ENCODE results near the gene CGB2. TPM values are rescaled to one million over a fixed set of nuclear protein-coding genes. Genes with fewer than 3 reads are reported as not detected.

Gene CGB2
- total RNA-seq, 1 experiment from 2014 or later: not detected

- Histone ChIP-seq H3K27me3 (ENCODE audit: control insufficient read depth, insufficient read depth, low read length) (no peaks in the 10 kb centered on the region), H3K4me3 (ENCODE audit: insufficient read depth, low read depth, low read length) (no peak overlapping the region), H3K36me3 (replicated peaks; ENCODE audit: control insufficient read depth, insufficient read depth, low read length) (peaks cover 8% of the 10 kb centered on the region)
- DNase-seq: peak; percentile 76
Measured at GRCh38 chr19:48997972-48998371, 33.7 kb upstream of the CGB2 start.

- Histone ChIP-seq H3K4me3 (ENCODE audit: insufficient read depth, low read depth, low read length) (no peak overlapping the region), H3K27me3 (ENCODE audit: control insufficient read depth, insufficient read depth, low read length) (no peaks in the 10 kb centered on the region), H3K36me3 (replicated peaks; ENCODE audit: control insufficient read depth, insufficient read depth, low read length) (peaks cover 19% of the 10 kb centered on the region)
- peak; percentile 86 for DNase-seq
Measured at GRCh38 chr19:48999481-49000325, 32.0 kb upstream of the CGB2 start.

GRCh38 chr19:49004133-49004532 lies 27.6 kb upstream of the CGB2 start:
- Histone ChIP-seq H3K36me3 (replicated peaks; ENCODE audit: control insufficient read depth, insufficient read depth, low read length) (peaks cover 37% of the 10 kb centered on the region), H3K4me3 (ENCODE audit: insufficient read depth, low read depth, low read length) (no peak overlapping the region), H3K27me3 (ENCODE audit: control insufficient read depth, insufficient read depth, low read length) (no peaks in the 10 kb centered on the region)
- DNase-seq: no peak

GRCh38 chr19:49004964-49005614 lies 26.6 kb upstream of the CGB2 start:
- no peak overlapping the region for H3K4me3 ChIP-seq (ENCODE audit: insufficient read depth, low read depth, low read length)
- peaks cover 40% of the 10 kb centered on the region for H3K36me3 ChIP-seq (replicated peaks; ENCODE audit: control insufficient read depth, insufficient read depth, low read length)
- H3K27me3 ChIP-seq (ENCODE audit: control insufficient read depth, insufficient read depth, low read length): no peaks in the 10 kb centered on the region
- DNase-seq: no peak

- Histone ChIP-seq H3K4me3 (ENCODE audit: insufficient read depth, low read depth, low read length) (no peak overlapping the region), H3K36me3 (replicated peaks; ENCODE audit: control insufficient read depth, insufficient read depth, low read length) (peaks cover 47% of the 10 kb centered on the region), H3K27me3 (ENCODE audit: control insufficient read depth, insufficient read depth, low read length) (no peaks in the 10 kb centered on the region)
- DNase-seq: no peak
Measured at GRCh38 chr19:49006905-49007304, 24.8 kb upstream of the CGB2 start.

GRCh38 chr19:49009828-49010227 lies 21.9 kb upstream of the CGB2 start:
- peaks cover 41% of the 10 kb centered on the region for H3K36me3 ChIP-seq (replicated peaks; ENCODE audit: control insufficient read depth, insufficient read depth, low read length)
- no peaks in the 10 kb centered on the region for H3K27me3 ChIP-seq (ENCODE audit: control insufficient read depth, insufficient read depth, low read length)
- DNase-seq: peak; percentile 62
- H3K4me3 ChIP-seq (ENCODE audit: insufficient read depth, low read depth, low read length): no peak overlapping the region

- no peaks in the 10 kb centered on the region for H3K27me3 ChIP-seq (ENCODE audit: control insufficient read depth, insufficient read depth, low read length)
- no peak for DNase-seq
- H3K4me3 ChIP-seq (ENCODE audit: insufficient read depth, low read depth, low read length): no peak overlapping the region
- peaks cover 39% of the 10 kb centered on the region for H3K36me3 ChIP-seq (replicated peaks; ENCODE audit: control insufficient read depth, insufficient read depth, low read length)
Measured at GRCh38 chr19:49010453-49010852, 21.2 kb upstream of the CGB2 start.

GRCh38 chr19:49011194-49011593 lies 20.5 kb upstream of the CGB2 start:
- peak; percentile 36 for DNase-seq
- no peak overlapping the region for H3K4me3 ChIP-seq (ENCODE audit: insufficient read depth, low read depth, low read length)
- peaks cover 39% of the 10 kb centered on the region for H3K36me3 ChIP-seq (replicated peaks; ENCODE audit: control insufficient read depth, insufficient read depth, low read length)
- H3K27me3 ChIP-seq (ENCODE audit: control insufficient read depth, insufficient read depth, low read length): no peaks in the 10 kb centered on the region

- H3K4me3 ChIP-seq (ENCODE audit: insufficient read depth, low read depth, low read length): no peak overlapping the region
- no peak for DNase-seq
- H3K27me3 ChIP-seq (ENCODE audit: control insufficient read depth, insufficient read depth, low read length): peaks cover 18% of the 10 kb centered on the region
Measured at GRCh38 chr19:49014123-49014869, 17.4 kb upstream of the CGB2 start.

GRCh38 chr19:49014870-49015255 lies 16.8 kb upstream of the CGB2 start:
- DNase-seq: no peak
- Histone ChIP-seq H3K36me3 (replicated peaks; ENCODE audit: control insufficient read depth, insufficient read depth, low read length) (peaks cover 27% of the 10 kb centered on the region), H3K27me3 (ENCODE audit: control insufficient read depth, insufficient read depth, low read length) (peaks cover 18% of the 10 kb centered on the region), H3K4me3 (ENCODE audit: insufficient read depth, low read depth, low read length) (no peak overlapping the region)

More at GRCh38 chr19:49014123-49014869, 17.4 kb upstream of the CGB2 start:
- H3K36me3 ChIP-seq (replicated peaks; ENCODE audit: control insufficient read depth, insufficient read depth, low read length): peaks cover 30% of the 10 kb centered on the region

GRCh38 chr19:49016067-49016839 lies 15.4 kb upstream of the CGB2 start:
- Histone ChIP-seq H3K4me3 (ENCODE audit: insufficient read depth, low read depth, low read length) (no peak overlapping the region), H3K36me3 (replicated peaks; ENCODE audit: control insufficient read depth, insufficient read depth, low read length) (peaks cover 21% of the 10 kb centered on the region), H3K27me3 (ENCODE audit: control insufficient read depth, insufficient read depth, low read length) (peaks cover 26% of the 10 kb centered on the region)
- DNase-seq: peak; percentile 39

GRCh38 chr19:49017041-49017665 lies 14.5 kb upstream of the CGB2 start, which contains the start of gene LHB:
Gene LHB (minus strand): TSS chr19:49017091. CDS start chr19:49017081, 10 bp downstream.
- Histone ChIP-seq H3K36me3 (replicated peaks; ENCODE audit: control insufficient read depth, insufficient read depth, low read length) (peaks cover 17% of the 10 kb centered on the region), H3K27me3 (ENCODE audit: control insufficient read depth, insufficient read depth, low read length) (peaks cover 30% of the 10 kb centered on the region), H3K4me3 (ENCODE audit: insufficient read depth, low read depth, low read length) (peak within 1 kb of the TSS; percentile 45)
- DNase-seq: peak; percentile 56

- Histone ChIP-seq H3K27me3 (ENCODE audit: control insufficient read depth, insufficient read depth, low read length) (peaks cover 30% of the 10 kb centered on the region), H3K4me3 (ENCODE audit: insufficient read depth, low read depth, low read length) (peak overlapping the region; percentile 45)
Measured at GRCh38 chr19:49017666-49018351, 13.9 kb upstream of the CGB2 start.

More at GRCh38 chr19:49017666-49018351, 13.9 kb upstream of the CGB2 start:
- peaks cover 14% of the 10 kb centered on the region for H3K36me3 ChIP-seq (replicated peaks; ENCODE audit: control insufficient read depth, insufficient read depth, low read length)
- DNase-seq: peak; percentile 89
